HG03039 (cell line): ENCODE measurements around the gene HS3ST2.
"Not testable (repeated sequence)": the region's sequence is repeated elsewhere in the genome, so short reads cannot be mapped to it uniquely, and the experiment has no call there.

Source experiments
- ATAC-seq: cut with Tn5 transposase; IDR thresholded peaks from one replicate; pipeline ENCODE4 v1.9.1; 2021; ENCODE audit warnings: mild to moderate bottlenecking, moderate library complexity; ENCODE audit not compliant: unreplicated experiment

The HS3ST2 gene

DNA sequence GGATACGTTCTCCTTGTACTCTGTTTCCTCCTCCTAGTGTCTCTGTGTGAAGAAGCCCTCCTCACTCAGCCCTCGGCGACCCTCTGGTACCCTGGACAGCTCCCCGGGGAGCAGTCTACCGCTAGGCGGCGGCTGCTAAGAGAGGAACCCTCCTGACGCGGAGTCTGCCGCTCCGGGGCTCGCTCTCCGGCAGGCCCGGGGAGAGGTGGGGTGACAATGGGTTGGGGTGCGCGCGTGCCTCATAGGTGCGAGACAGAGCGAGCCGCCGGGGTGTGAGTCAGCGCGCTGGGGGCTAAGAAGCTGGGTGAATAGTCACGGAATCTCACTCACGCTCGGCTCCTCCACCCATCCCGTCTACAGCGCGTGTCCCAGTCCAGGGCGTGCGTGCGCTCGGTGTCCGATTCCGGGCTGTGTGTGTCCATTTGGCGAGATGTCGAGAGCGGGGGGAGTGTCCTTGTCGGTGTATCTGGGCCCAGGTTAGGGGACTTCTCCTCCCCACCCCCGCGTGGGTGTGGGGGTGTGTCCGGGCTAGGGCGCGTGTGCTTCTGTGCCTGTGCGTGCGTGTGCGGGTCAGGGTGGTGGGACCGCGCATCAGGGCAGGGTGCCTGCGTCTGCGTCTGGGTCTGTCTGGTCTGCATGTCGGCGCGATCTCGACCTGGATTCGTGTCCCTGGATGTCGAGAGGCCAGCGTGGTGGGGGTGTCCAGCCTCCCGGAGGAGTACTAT is 577 bp upstream of the HS3ST2 start:
- ATAC-seq, result no peak

DNA sequence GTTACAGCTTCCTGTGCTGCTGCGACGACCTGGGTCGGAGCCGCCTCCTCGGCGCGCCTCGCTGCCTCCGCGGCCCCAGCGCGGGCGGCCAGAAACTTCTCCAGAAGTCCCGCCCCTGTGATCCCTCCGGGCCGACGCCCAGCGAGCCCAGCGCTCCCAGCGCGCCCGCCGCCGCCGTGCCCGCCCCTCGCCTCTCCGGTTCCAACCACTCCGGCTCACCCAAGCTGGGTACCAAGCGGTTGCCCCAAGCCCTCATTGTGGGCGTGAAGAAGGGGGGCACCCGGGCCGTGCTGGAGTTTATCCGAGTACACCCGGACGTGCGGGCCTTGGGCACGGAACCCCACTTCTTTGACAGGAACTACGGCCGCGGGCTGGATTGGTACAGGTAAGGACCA is 746 bp downstream of the HS3ST2 start:
- no peak for ATAC-seq

- ATAC-seq, result no peak
These were observed 1.9 kb downstream of the HS3ST2 start for GRCh38 chr16:22815863-22816262.

GRCh38 chr16:22816475-22816874 is 2.5 kb downstream of the HS3ST2 start:
- ATAC-seq, result no peak

DNA sequence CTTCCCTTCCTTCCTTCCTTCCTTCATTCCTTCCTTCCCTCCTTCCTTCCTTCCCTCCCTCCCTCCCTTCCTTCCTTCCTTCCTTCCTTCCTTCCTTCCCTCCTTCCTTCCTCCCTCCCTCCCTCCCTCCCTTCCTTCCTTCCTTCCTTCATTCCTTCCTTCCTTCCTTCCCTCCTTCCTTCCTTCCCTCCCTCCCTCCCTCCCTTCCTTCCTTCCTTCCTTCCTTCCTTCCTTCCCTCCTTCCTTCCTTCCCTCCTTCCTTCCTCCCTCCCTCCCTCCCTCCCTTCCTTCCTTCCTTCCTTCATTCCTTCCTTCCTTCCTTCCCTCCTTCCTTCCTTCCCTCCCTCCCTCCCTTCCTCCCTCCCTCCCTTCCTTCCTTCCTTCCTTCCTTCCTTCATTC is 4.8 kb downstream of the HS3ST2 start:
- not testable (repeated sequence) for ATAC-seq

- no peak for ATAC-seq
These were observed 24.7 kb downstream of the HS3ST2 start for GRCh38 chr16:22838681-22839080.

DNA sequence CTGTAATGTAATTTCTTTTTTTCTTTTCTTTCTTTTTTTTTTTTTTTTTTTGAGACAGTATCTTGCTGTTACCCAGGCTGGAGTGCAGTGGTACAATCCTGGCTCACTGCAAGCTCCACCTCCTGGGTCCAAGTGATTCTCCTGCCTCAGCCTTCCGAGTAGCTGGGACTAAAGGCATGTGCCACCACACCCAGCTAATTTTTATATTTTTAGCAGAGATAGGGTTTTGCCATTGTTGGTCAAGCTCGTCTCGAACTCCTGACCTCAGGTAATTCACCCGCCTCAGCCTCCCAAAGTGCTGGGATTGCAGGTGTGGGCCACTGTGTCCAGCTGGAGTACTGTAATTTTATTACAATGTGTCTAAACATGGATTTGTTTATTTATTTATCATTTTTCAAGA is 28.1 kb downstream of the HS3ST2 start:
- ATAC-seq, result not testable (repeated sequence)

DNA sequence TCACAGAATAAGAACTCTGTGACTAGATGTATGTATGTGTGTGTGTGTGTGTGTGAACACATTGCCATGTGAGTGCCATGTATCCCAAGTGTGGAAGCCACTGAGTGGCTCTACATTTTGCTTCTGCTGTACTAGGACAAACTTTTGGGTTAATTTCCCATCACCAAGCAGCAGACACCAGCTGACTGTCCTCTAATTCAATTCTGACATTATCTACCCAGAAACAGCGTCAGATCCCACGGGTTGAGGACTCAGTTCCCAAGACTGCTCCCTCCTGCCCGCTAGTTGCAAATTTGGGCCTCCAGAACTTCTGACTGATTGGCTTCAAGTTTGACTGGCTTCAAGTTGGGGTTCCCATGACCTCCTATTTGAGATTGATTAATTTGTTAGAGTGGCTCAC is 29.2 kb downstream of the HS3ST2 start:
- no peak for ATAC-seq

GRCh38 chr16:22843856-22844255 is 29.9 kb downstream of the HS3ST2 start:
- no peak for ATAC-seq

DNA sequence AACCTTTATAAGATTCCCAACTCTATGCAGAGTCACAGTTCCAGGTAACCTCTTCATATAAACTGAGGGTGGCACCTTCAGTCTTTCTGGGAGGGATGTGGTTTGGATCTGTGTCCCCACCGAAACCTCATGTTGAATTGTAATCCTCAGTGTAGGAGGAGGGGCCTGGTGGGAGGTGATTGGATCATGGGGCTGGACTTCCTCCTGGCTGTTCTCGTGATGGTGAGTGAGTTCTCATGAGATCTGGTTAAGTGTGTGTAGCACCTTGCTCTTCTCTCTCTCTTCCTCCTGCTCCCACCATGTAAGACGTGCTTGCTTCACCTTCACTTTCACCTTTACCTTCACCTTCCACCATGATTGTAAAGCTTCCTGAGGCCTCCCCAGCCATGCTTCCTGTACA is 30.5 kb downstream of the HS3ST2 start:
- no peak for ATAC-seq

- no peak for ATAC-seq
These were observed 33.1 kb downstream of the HS3ST2 start for GRCh38 chr16:22847100-22847499.

GRCh38 chr16:22847690-22848089 is 33.7 kb downstream of the HS3ST2 start:
- ATAC-seq, result no peak

GRCh38 chr16:22848451-22848850 is 34.5 kb downstream of the HS3ST2 start:
- no peak for ATAC-seq

- no peak for ATAC-seq
These were observed 35.6 kb downstream of the HS3ST2 start for GRCh38 chr16:22849517-22849916.

GRCh38 chr16:22855231-22855630 is 41.3 kb downstream of the HS3ST2 start:
- no peak for ATAC-seq

GRCh38 chr16:22857296-22858025 is 43.5 kb downstream of the HS3ST2 start:
- ATAC-seq, result no peak

- no peak for ATAC-seq
These were observed 46.0 kb downstream of the HS3ST2 start for GRCh38 chr16:22859925-22860324.

DNA sequence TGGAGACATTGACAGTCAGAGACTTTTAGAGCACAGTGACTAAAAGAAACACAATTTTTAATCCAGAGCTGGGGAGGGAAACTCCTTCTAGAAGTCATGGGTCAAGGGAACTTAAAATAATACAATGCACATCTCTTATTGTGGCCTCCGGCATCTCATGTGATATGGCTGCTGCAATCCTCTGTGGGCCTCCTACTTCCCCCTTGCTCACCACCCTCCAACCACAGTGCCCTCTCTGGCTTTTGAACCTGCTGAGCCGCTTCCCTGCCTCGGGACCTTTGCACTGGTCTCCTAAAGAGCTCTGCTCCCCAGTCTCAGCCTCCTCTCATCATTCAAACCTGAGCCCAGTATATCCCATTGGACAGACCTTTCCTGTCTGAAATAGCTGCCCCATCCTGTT is 47.6 kb downstream of the HS3ST2 start:
- no peak for ATAC-seq

DNA sequence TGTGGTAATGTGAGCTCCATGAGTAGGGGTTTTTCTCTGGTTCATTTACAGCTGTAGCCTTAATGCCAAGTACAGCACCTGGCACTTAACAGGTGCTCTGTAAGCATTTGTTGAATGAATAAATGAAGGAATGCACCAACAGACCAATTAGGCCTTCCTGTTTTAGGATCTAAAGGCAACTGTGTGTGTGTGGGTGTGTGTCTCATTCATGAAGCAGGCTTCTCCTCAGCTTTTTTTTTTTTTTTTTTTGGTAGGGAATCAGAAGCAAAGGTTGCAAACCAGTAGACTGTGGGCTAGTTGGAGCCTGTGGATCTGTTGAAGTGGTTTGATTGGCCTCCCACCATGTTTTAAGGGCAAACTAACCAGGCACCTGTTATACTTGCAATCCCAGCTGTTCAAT is 48.1 kb downstream of the HS3ST2 start:
- no peak for ATAC-seq

DNA sequence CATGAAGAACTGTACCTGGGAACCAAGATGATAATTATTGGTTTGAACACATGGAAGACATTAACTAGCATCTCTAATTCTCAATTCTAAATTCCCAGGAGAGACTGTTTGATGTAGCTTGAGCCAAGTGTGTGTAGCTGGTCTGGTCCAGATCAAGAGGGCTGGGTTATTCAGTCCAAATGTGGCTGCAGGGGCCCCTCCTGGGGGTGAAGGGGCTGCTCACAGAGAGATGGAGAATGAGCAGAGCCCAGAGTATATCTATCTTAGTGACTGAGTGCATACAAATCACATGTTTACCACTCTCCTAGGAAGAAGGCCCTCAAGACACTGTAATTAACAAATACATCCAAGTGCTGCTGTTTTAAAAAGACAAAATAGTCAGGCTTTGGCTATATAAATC is 50.4 kb downstream of the HS3ST2 start:
- no peak for ATAC-seq

DNA sequence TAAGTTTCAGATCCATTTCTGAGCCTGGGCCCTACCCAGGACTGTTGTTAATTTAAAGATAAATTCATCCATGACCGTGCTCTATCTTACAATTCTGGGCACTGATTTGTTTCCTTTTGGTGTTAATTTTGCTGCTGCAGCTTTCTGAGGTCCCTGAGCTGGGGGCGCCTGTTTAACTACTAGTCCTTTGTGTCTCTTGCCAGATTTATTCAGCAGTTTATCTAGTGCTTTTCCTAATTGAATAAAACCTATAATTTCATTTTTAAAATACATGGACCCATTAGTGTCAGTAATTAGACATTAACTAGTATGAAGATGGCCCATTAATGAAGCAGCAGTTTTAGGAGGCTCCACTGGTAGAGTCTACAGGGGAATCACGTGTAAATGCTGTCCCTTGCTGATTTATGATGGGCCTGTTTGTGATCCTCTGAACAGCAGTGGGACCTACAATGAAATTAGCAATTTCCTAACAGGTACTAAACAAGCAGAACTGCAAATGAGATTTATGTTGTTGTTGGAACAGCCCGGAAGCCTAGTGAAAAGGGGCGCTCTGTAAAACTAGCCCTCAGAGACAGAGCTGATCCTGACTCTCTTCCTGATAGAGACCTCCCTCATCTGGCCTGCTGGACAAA is 54.7 kb downstream of the HS3ST2 start:
- no peak for ATAC-seq

DNA sequence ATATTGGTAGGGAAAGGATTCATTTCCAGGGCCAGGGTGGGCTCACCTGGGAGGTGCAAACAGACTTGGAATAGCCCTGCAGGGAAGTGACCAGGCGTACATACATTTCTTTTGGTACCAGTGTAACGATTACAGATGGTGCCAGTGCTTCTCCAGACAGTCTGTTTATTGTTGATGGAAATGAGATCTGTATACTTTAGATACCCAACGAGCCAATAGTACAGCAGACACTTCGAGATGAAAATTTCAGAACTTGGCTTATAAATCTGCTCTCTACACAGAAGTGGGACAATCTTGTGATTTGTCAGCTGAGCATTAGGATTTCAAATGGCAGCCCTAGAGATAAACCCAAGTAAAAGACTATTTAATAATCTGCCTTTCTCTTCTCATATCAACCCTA is 57.9 kb downstream of the HS3ST2 start:
- no peak for ATAC-seq
